Smooth muscle cell (in vitro differentiated cells): ENCODE data around the gene ORMDL3. TPM values are rescaled to one million over a fixed set of nuclear protein-coding genes. Genes with fewer than 3 reads are reported as not detected.

Experiments
- DNase-seq: peaks from one replicate; lab custom pipeline; 2025; ENCODE audit not compliant: unreplicated experiment; lab: John Stamatoyannopoulos, UW
- H2AFZ ChIP-seq: fragments of 200-600 bp; sonication (generic); 2 replicates; pipeline ENCODE4 v1.6.0; 2016; ENCODE audit warnings: antibody characterized with exemption, low read depth, mild to moderate bottlenecking
- H3F3A ChIP-seq: fragments of 200-600 bp; sonication (generic); 2 replicates; pipeline ENCODE4 v1.6.0; 2017; ENCODE audit warnings: antibody characterized with exemption, low read depth
- H3K27ac ChIP-seq: fragments of 200-600 bp; sonication (generic); 2 replicates; pipeline ENCODE4 v1.5.1; 2016; ENCODE audit warnings: low read depth, mild to moderate bottlenecking
- H3K27me3 ChIP-seq: fragments of 200-600 bp; sonication (generic); 2 replicates; pipeline ENCODE4 v1.6.1; 2016; ENCODE audit warnings: low read depth, mild to moderate bottlenecking
- H3K36me3 ChIP-seq: fragments of 200-600 bp; sonication (generic); 2 replicates; pipeline ENCODE4 v1.5.1; 2016; ENCODE audit warnings: low read depth
- H3K4me1 ChIP-seq: fragments of 200-600 bp; sonication (generic); 2 replicates; pipeline ENCODE4 v1.5.1; 2016; ENCODE audit warnings: low read depth
- H3K4me2 ChIP-seq: fragments of 200-600 bp; sonication (generic); 2 replicates; pipeline ENCODE4 v1.6.0; 2016; ENCODE audit warnings: mild to moderate bottlenecking
- H3K4me3 ChIP-seq: fragments of 200-600 bp; sonication (generic); 2 replicates; pipeline ENCODE4 v1.5.1; 2016; ENCODE audit warnings: mild to moderate bottlenecking
- H3K79me2 ChIP-seq: fragments of 200-600 bp; sonication (generic); 2 replicates; pipeline ENCODE4 v1.6.0; 2016; ENCODE audit warnings: low read depth, mild to moderate bottlenecking
- H3K9ac ChIP-seq: fragments of 200-600 bp; sonication (generic); 2 replicates; pipeline ENCODE4 v1.6.0; 2016; ENCODE audit warnings: low read depth
- H3K9me3 ChIP-seq: fragments of 200-600 bp; sonication (generic); replicated peaks from 2 replicates; pipeline ENCODE4 v1.5.1; 2016; ENCODE audit warnings: low read depth
- H4K20me1 ChIP-seq: fragments of 200-600 bp; sonication (generic); 2 replicates; pipeline ENCODE4 v1.6.0; 2016; ENCODE audit warnings: low read depth
- CTCF ChIP-seq: fragments of 200-600 bp; sonication (generic); IDR thresholded peaks from 2 replicates; pipeline ENCODE4 v1.5.1; 2017; ENCODE audit warnings: borderline replicate concordance, mild to moderate bottlenecking, antibody characterized with exemption; ENCODE audit not compliant: insufficient read depth, poor library complexity, severe bottlenecking
- WGBS: methylation state at CpG from one replicate; pipeline ENCODE4 v1.1.7; 2016; ENCODE audit warnings: low lambda C conversion rate; 5-methylcytosine and 5-hydroxymethylcytosine counted together
- polyA plus RNA-seq: library from polyadenylated mRNA; unstranded; fragments of >200 nt; fragmentation: Nextera tagmentation; extraction: Ambion mirVana; gene quantifications from 2 replicates; pipeline ENCODE4 v1.2.1, GENCODE V29; 2016
- total RNA-seq: library from RNA; depleted of rRNA; stranded (reverse); fragments of >200 nt; gene quantifications from 2 replicates; pipeline ENCODE4 v1.2.3, GENCODE V29; 2014

Gene ORMDL3
- total and polyA plus RNA-seq, 2 experiments from 2014 or later: 24.7 to 29.8 TPM

DNA sequence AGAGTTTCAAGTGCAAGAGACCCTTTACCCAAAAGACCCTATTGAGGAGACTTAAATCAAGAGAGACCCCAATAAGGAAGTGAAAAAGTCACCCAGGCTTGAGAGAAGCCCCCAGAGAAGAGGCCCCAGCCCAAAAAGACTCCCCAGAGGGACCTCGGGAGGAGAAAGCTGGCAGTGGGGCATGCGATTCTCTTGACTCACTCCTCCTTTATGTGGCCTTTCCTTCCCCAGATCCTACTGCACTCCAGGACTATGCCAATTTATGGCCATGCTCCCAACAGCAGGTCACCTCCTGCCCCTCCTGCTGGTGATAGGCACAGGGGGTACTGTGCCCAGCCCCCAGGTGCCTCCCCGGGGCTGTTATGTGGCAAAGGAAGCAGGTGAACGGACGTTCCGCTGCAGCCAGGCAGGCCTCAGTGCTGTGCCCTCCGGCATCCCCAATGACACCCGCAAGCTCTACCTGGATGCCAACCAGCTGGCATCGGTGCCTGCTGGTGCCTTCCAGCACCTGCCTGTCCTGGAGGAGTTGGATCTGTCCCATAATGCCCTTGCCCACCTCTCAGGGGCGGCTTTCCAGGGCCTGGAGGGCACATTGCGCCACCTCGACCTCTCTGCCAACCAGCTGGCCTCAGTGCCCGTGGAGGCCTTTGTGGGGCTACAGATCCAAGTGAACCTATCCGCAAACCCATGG is 16.4 kb upstream of the ORMDL3 start:
- H3K9me3 ChIP-seq: no peaks in the 10 kb centered on the region
- no peak for DNase-seq
- peaks cover 6% of the 10 kb centered on the region for H3F3A ChIP-seq
- H3K4me3 ChIP-seq: no peak overlapping the region
- H3K4me2 ChIP-seq: no peak overlapping the region
- H3K4me1 ChIP-seq: peaks cover 10% of the 10 kb centered on the region
- no peak overlapping the region for H3K9ac ChIP-seq
- no peak overlapping the region for H2AFZ ChIP-seq
- H3K36me3 ChIP-seq: no peaks in the 10 kb centered on the region
- 93% methylated on average over 14 of the region's 14 CpGs for WGBS
- no peaks in the 10 kb centered on the region for H3K79me2 ChIP-seq
- no peaks in the 10 kb centered on the region for H3K27me3 ChIP-seq
- no peak overlapping the region for H3K27ac ChIP-seq
- TF ChIP-seq CTCF: no peak
- no peaks in the 10 kb centered on the region for H4K20me1 ChIP-seq

DNA sequence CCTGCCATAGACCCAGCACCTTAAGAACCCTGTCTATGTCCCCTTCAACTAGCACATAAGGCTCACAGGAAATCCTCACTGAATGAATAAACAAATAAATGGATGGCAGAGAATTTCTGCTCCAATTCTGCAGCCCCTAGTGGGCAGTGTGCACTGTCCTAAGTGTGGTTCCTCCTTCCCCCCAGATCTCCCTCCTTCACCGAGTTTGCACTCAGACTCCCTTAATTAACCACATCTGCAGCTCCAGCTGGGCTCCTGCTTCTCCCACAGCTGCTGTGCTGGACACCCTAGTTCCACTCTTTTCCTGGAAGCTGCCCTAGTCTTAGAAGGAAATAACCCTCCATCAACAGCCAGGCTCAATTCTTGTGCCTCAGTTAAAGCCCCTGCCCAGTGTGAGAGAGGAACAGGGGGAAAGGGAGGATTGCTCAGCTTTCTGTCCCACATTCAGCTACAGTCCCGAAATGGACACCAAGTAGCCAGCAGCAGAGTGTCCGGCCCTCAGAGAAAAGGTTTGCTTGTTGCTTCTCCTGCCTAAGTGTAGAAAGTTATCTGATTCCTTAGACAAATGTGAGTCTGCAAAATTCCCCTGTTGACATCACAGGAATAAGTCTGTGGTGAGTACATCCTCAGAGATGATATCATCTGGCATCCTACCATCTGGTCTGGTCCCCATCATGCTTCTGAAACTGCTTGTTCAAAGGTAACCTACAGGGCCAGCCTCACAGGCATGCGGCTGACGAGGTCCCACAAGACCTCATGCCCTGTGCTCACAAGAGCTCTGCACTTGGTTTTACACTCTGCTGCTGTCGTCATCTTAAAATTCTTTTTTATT is 12.4 kb upstream of the ORMDL3 start:
- Histone ChIP-seq H3K4me2 (peak overlapping the region; percentile 66), H2AFZ (peak overlapping the region; percentile 44), H3K9ac (peak overlapping the region; percentile 93), H3K27ac (peak overlapping the region; percentile 98), H4K20me1 (no peaks in the 10 kb centered on the region), H3F3A (peaks cover 6% of the 10 kb centered on the region), H3K4me1 (peaks cover 10% of the 10 kb centered on the region), H3K27me3 (no peaks in the 10 kb centered on the region), H3K9me3 (no peaks in the 10 kb centered on the region), H3K4me3 (no peak overlapping the region), H3K36me3 (no peaks in the 10 kb centered on the region), H3K79me2 (no peaks in the 10 kb centered on the region)
- TF ChIP-seq CTCF: peak; percentile 41
- WGBS: 48% methylated on average over 6 of the region's 6 CpGs
- no peak for DNase-seq

DNA sequence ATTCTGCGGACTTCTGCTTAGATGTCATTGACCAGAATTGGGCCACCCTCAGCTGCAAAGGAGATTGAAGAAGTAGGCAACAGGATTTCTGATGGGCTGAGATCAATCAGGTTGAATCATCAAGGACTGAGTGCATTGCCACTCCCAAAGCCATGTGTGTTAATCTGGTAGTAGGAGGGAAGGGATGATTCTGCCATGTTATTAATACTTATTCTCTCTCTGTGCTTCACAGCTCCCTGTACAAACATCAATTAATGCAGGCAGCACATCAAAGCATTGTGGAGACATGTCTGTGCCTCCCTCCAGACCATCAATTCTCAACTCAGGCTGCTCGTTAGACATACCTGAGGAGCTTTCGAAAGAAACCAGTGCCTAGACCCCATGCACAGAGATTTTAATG is 11.7 kb upstream of the ORMDL3 start:
- H3K4me2 ChIP-seq: peak overlapping the region; percentile 66
- 80% methylated on average over 3 of the region's 3 CpGs for WGBS
- H3K36me3 ChIP-seq: no peaks in the 10 kb centered on the region
- no peak overlapping the region for H3K9ac ChIP-seq
- no peak overlapping the region for H2AFZ ChIP-seq
- TF ChIP-seq CTCF: no peak
- no peaks in the 10 kb centered on the region for H3K79me2 ChIP-seq
- no peaks in the 10 kb centered on the region for H4K20me1 ChIP-seq
- peaks cover 10% of the 10 kb centered on the region for H3K4me1 ChIP-seq
- no peak overlapping the region for H3K4me3 ChIP-seq
- H3K27me3 ChIP-seq: no peaks in the 10 kb centered on the region
- no peaks in the 10 kb centered on the region for H3K9me3 ChIP-seq
- H3K27ac ChIP-seq: peak overlapping the region; percentile 98
- DNase-seq: no peak
- peaks cover 6% of the 10 kb centered on the region for H3F3A ChIP-seq
